ENCODE data around the gene TMEM108. TPM values are rescaled to one million over a fixed set of nuclear protein-coding genes. Genes with fewer than 3 reads are reported as not detected.

Gene TMEM108
- total and polyA plus RNA-seq, 2 experiments from 2014 or later = 7.4 to 15.3 TPM

DNA sequence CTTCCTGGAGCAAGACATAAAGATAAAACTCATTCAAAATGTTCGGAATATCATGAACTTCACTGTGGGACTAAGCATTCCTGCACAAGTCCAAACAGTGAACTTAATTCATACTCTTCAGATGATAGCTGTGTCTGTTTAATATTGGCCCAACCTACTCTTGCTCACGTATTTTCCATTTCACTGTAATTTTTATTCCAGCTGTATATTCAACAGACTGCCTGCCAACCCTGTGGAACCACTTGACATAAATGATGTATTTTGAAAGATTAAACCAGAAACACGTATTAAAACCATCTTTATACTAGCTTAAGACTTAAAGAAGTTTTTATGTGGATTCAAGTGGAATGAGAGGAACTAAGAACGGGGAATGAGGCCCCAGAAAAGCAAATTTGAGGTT, 172.5 kb downstream of the TMEM108 start:
- no peak for TF ChIP-seq ZNF331 (CRISPR knock-in tag; IDR thresholded peaks at IDR 0.05; ENCODE audit: low read depth)
- TF ChIP-seq CREB1 (CRISPR knock-in tag; IDR thresholded peaks at IDR 0.05; ENCODE audit: low read depth) = no peak
- TF ChIP-seq EZH2phosphoT487 (IDR thresholded peaks at IDR 0.05; ENCODE audit: unreplicated experiment) = no peak
- TF ChIP-seq, protein P1, sequence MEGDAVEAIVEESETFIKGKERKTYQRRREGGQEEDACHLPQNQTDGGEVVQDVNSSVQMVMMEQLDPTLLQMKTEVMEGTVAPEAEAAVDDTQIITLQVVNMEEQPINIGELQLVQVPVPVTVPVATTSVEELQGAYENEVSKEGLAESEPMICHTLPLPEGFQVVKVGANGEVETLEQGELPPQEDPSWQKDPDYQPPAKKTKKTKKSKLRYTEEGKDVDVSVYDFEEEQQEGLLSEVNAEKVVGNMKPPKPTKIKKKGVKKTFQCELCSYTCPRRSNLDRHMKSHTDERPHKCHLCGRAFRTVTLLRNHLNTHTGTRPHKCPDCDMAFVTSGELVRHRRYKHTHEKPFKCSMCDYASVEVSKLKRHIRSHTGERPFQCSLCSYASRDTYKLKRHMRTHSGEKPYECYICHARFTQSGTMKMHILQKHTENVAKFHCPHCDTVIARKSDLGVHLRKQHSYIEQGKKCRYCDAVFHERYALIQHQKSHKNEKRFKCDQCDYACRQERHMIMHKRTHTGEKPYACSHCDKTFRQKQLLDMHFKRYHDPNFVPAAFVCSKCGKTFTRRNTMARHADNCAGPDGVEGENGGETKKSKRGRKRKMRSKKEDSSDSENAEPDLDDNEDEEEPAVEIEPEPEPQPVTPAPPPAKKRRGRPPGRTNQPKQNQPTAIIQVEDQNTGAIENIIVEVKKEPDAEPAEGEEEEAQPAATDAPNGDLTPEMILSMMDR (conservative IDR thresholded peaks at IDR 0.05; ENCODE audit: low read depth in 2 of 2) = no peak
- TF ChIP-seq ZNF114 (CRISPR knock-in tag; IDR thresholded peaks at IDR 0.05) = no peak
- TF ChIP-seq, protein P2, sequence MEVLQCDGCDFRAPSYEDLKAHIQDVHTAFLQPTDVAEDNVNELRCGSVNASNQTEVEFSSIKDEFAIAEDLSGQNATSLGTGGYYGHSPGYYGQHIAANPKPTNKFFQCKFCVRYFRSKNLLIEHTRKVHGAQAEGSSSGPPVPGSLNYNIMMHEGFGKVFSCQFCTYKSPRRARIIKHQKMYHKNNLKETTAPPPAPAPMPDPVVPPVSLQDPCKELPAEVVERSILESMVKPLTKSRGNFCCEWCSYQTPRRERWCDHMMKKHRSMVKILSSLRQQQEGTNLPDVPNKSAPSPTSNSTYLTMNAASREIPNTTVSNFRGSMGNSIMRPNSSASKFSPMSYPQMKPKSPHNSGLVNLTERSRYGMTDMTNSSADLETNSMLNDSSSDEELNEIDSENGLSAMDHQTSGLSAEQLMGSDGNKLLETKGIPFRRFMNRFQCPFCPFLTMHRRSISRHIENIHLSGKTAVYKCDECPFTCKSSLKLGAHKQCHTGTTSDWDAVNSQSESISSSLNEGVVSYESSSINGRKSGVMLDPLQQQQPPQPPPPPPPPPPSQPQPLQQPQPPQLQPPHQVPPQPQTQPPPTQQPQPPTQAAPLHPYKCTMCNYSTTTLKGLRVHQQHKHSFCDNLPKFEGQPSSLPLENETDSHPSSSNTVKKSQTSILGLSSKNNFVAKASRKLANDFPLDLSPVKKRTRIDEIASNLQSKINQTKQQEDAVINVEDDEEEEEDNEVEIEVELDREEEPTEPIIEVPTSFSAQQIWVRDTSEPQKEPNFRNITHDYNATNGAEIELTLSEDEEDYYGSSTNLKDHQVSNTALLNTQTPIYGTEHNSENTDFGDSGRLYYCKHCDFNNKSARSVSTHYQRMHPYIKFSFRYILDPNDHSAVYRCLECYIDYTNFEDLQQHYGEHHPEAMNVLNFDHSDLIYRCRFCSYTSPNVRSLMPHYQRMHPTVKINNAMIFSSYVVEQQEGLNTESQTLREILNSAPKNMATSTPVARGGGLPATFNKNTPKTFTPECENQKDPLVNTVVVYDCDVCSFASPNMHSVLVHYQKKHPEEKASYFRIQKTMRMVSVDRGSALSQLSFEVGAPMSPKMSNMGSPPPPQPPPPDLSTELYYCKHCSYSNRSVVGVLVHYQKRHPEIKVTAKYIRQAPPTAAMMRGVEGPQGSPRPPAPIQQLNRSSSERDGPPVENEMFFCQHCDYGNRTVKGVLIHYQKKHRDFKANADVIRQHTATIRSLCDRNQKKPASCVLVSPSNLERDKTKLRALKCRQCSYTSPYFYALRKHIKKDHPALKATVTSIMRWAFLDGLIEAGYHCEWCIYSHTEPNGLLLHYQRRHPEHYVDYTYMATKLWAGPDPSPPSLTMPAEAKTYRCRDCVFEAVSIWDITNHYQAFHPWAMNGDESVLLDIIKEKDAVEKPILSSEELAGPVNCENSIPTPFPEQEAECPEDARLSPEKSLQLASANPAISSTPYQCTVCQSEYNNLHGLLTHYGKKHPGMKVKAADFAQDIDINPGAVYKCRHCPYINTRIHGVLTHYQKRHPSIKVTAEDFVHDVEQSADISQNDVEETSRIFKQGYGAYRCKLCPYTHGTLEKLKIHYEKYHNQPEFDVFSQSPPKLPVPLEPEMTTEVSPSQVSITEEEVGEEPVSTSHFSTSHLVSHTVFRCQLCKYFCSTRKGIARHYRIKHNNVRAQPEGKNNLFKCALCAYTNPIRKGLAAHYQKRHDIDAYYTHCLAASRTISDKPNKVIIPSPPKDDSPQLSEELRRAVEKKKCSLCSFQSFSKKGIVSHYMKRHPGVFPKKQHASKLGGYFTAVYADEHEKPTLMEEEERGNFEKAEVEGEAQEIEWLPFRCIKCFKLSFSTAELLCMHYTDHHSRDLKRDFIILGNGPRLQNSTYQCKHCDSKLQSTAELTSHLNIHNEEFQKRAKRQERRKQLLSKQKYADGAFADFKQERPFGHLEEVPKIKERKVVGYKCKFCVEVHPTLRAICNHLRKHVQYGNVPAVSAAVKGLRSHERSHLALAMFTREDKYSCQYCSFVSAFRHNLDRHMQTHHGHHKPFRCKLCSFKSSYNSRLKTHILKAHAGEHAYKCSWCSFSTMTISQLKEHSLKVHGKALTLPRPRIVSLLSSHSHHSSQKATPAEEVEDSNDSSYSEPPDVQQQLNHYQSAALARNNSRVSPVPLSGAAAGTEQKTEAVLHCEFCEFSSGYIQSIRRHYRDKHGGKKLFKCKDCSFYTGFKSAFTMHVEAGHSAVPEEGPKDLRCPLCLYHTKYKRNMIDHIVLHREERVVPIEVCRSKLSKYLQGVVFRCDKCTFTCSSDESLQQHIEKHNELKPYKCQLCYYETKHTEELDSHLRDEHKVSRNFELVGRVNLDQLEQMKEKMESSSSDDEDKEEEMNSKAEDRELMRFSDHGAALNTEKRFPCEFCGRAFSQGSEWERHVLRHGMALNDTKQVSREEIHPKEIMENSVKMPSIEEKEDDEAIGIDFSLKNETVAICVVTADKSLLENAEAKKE (CRISPR knock-in tag; IDR thresholded peaks at IDR 0.05) = no peak
- TF ChIP-seq STAT1 (IDR thresholded peaks at IDR 0.05; ENCODE audit: unreplicated experiment) = no peak
- TF ChIP-seq POLR2AphosphoS5 (IDR thresholded peaks at IDR 0.05; ENCODE audit: low read depth) = no peak
- TF ChIP-seq, protein P3, sequence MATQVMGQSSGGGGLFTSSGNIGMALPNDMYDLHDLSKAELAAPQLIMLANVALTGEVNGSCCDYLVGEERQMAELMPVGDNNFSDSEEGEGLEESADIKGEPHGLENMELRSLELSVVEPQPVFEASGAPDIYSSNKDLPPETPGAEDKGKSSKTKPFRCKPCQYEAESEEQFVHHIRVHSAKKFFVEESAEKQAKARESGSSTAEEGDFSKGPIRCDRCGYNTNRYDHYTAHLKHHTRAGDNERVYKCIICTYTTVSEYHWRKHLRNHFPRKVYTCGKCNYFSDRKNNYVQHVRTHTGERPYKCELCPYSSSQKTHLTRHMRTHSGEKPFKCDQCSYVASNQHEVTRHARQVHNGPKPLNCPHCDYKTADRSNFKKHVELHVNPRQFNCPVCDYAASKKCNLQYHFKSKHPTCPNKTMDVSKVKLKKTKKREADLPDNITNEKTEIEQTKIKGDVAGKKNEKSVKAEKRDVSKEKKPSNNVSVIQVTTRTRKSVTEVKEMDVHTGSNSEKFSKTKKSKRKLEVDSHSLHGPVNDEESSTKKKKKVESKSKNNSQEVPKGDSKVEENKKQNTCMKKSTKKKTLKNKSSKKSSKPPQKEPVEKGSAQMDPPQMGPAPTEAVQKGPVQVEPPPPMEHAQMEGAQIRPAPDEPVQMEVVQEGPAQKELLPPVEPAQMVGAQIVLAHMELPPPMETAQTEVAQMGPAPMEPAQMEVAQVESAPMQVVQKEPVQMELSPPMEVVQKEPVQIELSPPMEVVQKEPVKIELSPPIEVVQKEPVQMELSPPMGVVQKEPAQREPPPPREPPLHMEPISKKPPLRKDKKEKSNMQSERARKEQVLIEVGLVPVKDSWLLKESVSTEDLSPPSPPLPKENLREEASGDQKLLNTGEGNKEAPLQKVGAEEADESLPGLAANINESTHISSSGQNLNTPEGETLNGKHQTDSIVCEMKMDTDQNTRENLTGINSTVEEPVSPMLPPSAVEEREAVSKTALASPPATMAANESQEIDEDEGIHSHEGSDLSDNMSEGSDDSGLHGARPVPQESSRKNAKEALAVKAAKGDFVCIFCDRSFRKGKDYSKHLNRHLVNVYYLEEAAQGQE (IDR thresholded peaks at IDR 0.05; ENCODE audit: unreplicated experiment) = no peak
- no peak for TF ChIP-seq EZH2 (IDR thresholded peaks at IDR 0.05; ENCODE audit: low read depth, unreplicated experiment)
- no peak for TF ChIP-seq JUNB (IDR thresholded peaks at IDR 0.05; ENCODE audit: unreplicated experiment)
- TF ChIP-seq NANOG (IDR thresholded peaks at IDR 0.05; ENCODE audit: borderline replicate concordance) = no peak
- TF ChIP-seq, protein P4, sequence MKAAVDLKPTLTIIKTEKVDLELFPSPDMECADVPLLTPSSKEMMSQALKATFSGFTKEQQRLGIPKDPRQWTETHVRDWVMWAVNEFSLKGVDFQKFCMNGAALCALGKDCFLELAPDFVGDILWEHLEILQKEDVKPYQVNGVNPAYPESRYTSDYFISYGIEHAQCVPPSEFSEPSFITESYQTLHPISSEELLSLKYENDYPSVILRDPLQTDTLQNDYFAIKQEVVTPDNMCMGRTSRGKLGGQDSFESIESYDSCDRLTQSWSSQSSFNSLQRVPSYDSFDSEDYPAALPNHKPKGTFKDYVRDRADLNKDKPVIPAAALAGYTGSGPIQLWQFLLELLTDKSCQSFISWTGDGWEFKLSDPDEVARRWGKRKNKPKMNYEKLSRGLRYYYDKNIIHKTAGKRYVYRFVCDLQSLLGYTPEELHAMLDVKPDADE (IDR thresholded peaks at IDR 0.05) = no peak
- H3K4me3 ChIP-seq = no peak overlapping the region
- H3K27ac ChIP-seq (ENCODE audit: low read depth) = peak overlapping the region; percentile 97
- H3K36me3 Mint-ChIP-seq (ENCODE audit: low read depth) = no peaks in the 10 kb centered on the region; the same call in 2 of the 3 replicates
- H3K4me3 Mint-ChIP-seq = no peak overlapping the region; the same call in 2 of the 3 replicates
- peak overlapping the region; percentile 66 for H3K4me2 ChIP-seq
- H3K27ac Mint-ChIP-seq = peak overlapping the region; percentile 67
- DNase-seq (ENCODE audit: low spot score) = no peak
- no peaks in the 10 kb centered on the region for H3K36me3 ChIP-seq (ENCODE audit: insufficient read depth)
- peaks cover under 1% of the 10 kb centered on the region; the same call in 1 of the 3 replicates for H3K9me3 Mint-ChIP-seq
- peaks cover 3% of the 10 kb centered on the region; the same call in 1 of the 2 replicates for H3K79me2 ChIP-seq (replicated peaks; ENCODE audit: insufficient read depth)
- peaks cover 8% of the 10 kb centered on the region; the same call in 1 of the 2 replicates for H3K9me2 ChIP-seq (ENCODE audit: insufficient read depth)
- H3K27me3 ChIP-seq (ENCODE audit: insufficient read depth) = no peaks in the 10 kb centered on the region
- H3K27me3 Mint-ChIP-seq (ENCODE audit: insufficient read depth, low read depth, poor library complexity) = peaks cover 4% of the 10 kb centered on the region
- H3K4me1 ChIP-seq (ENCODE audit: insufficient read depth) = peaks cover 48% of the 10 kb centered on the region
- ATAC-seq = no peak
- no peak overlapping the region for H2AFZ ChIP-seq
- peaks cover 6% of the 10 kb centered on the region; the same call in 1 of the 2 replicates for H3F3A ChIP-seq (replicated peaks; ENCODE audit: low read depth)
- H4K20me1 ChIP-seq (replicated peaks; ENCODE audit: insufficient read depth) = no peaks in the 10 kb centered on the region
- H3K4me1 Mint-ChIP-seq = peaks cover 57% of the 10 kb centered on the region
